Measurements from ENCODE around the gene BNIP5.

BNIP5 gene

GRCh38 chr6:36272234-36272633 is 64.5 kb downstream of the BNIP5 start:
- Histone ChIP-seq H4K20me1 (ENCODE audit: insufficient read depth, low read length) (no peaks in the 10 kb centered on the region), H2AFZ (ENCODE audit: low read depth, low read length) (no peak overlapping the region), H3K9ac (ENCODE audit: low read depth, low read length) (no peak overlapping the region), H3K4me1 (ENCODE audit: insufficient read depth, low read length) (no peaks in the 10 kb centered on the region), H3K4me2 (ENCODE audit: insufficient read depth, low read length) (no peak overlapping the region), H3K27me3 (ENCODE audit: insufficient read depth, low read length, poor library complexity) (peaks cover 22% of the 10 kb centered on the region), H3K4me3 (ENCODE audit: low read depth in 1 of 2, low read length in 2 of 2) (no peak overlapping the region), H3K27ac (ENCODE audit: low read length) (no peak overlapping the region), H3K36me3 (ENCODE audit: insufficient read depth, low read length) (no peaks in the 10 kb centered on the region), H3K79me2 (ENCODE audit: insufficient read depth, low read length) (no peaks in the 10 kb centered on the region), H3K9me3 (ENCODE audit: insufficient read depth, low read length, severe bottlenecking) (no peaks in the 10 kb centered on the region)
- ATAC-seq (ENCODE audit: insufficient read depth, low read depth) = no peak
- DNase-seq = no peak
- TF ChIP-seq EZH2 (IDR thresholded peaks at IDR 0.05; ENCODE audit: borderline replicate concordance, low read depth, low read length, severe bottlenecking) = no peak
- no peak for TF ChIP-seq CTCF (IDR thresholded peaks at IDR 0.05; ENCODE audit: borderline replicate concordance, extremely low read depth, low read length, poor library complexity, severe bottlenecking)

GRCh38 chr6:36269834-36270705 is 66.6 kb downstream of the BNIP5 start, which contains the start of gene PNPLA1:
TSS of gene PNPLA1 (plus strand) at chr6:36270060. CDS start at chr6:36270460, 400 bp downstream.
- no peak within 1 kb of the TSS for H3K4me3 ChIP-seq (ENCODE audit: low read depth in 1 of 2, low read length in 2 of 2)
- H3K9me3 ChIP-seq (ENCODE audit: insufficient read depth, low read length, severe bottlenecking) = peaks cover 8% of the 10 kb centered on the region
- no peak within 1 kb of the TSS for H2AFZ ChIP-seq (ENCODE audit: low read depth, low read length)
- no peak within 1 kb of the TSS for H3K27ac ChIP-seq (ENCODE audit: low read length)
- H3K36me3 ChIP-seq (ENCODE audit: insufficient read depth, low read length) = no peaks in the 10 kb centered on the region
- ATAC-seq (ENCODE audit: insufficient read depth, low read depth) (no peak), DNase-seq (no peak)
- TF ChIP-seq EZH2 (IDR thresholded peaks at IDR 0.05; ENCODE audit: borderline replicate concordance, low read depth, low read length, severe bottlenecking) = no peak
- TF ChIP-seq CTCF (IDR thresholded peaks at IDR 0.05; ENCODE audit: borderline replicate concordance, extremely low read depth, low read length, poor library complexity, severe bottlenecking) = no peak
- H3K79me2 ChIP-seq (ENCODE audit: insufficient read depth, low read length) = no peaks in the 10 kb centered on the region
- H3K9ac ChIP-seq (ENCODE audit: low read depth, low read length) = no peak within 1 kb of the TSS
- no peak within 1 kb of the TSS for H3K4me2 ChIP-seq (ENCODE audit: insufficient read depth, low read length)
- H4K20me1 ChIP-seq (ENCODE audit: insufficient read depth, low read length) = no peaks in the 10 kb centered on the region
- H3K27me3 ChIP-seq (ENCODE audit: insufficient read depth, low read length, poor library complexity) = peaks cover 14% of the 10 kb centered on the region
- no peaks in the 10 kb centered on the region for H3K4me1 ChIP-seq (ENCODE audit: insufficient read depth, low read length)

GRCh38 chr6:36268478-36269275 is 68.0 kb downstream of the BNIP5 start:
- no peak overlapping the region for H3K4me2 ChIP-seq (ENCODE audit: insufficient read depth, low read length)
- no peaks in the 10 kb centered on the region for H3K4me1 ChIP-seq (ENCODE audit: insufficient read depth, low read length)
- H3K9ac ChIP-seq (ENCODE audit: low read depth, low read length) = no peak overlapping the region
- H3K36me3 ChIP-seq (ENCODE audit: insufficient read depth, low read length) = no peaks in the 10 kb centered on the region
- peaks cover 12% of the 10 kb centered on the region for H3K27me3 ChIP-seq (ENCODE audit: insufficient read depth, low read length, poor library complexity)
- peaks cover 8% of the 10 kb centered on the region for H3K9me3 ChIP-seq (ENCODE audit: insufficient read depth, low read length, severe bottlenecking)
- H4K20me1 ChIP-seq (ENCODE audit: insufficient read depth, low read length) = no peaks in the 10 kb centered on the region
- DNase-seq (no peak), ATAC-seq (ENCODE audit: insufficient read depth, low read depth) (no peak)
- H3K4me3 ChIP-seq (ENCODE audit: low read depth in 1 of 2, low read length in 2 of 2) = no peak overlapping the region
- H3K27ac ChIP-seq (ENCODE audit: low read length) = no peak overlapping the region
- TF ChIP-seq CTCF (IDR thresholded peaks at IDR 0.05; ENCODE audit: borderline replicate concordance, extremely low read depth, low read length, poor library complexity, severe bottlenecking) (no peak), EZH2 (IDR thresholded peaks at IDR 0.05; ENCODE audit: borderline replicate concordance, low read depth, low read length, severe bottlenecking) (no peak)
- H2AFZ ChIP-seq (ENCODE audit: low read depth, low read length) = no peak overlapping the region
- no peaks in the 10 kb centered on the region for H3K79me2 ChIP-seq (ENCODE audit: insufficient read depth, low read length)
